Activated T-helper 1 cell treated with anti-CD3 and anti-CD28 coated beads, Interleukin-12 subunit alpha, Interleukin-12 subunit beta, Interleukin-2, Interleukin-4 antibody, amounts not matched to agents 30 ng/mL and 10 ng/mL and 1 ng/mL, durations not matched to agents 14 hours and 24 hours and 36 hours (primary cell): Measurements from ENCODE around the gene HTR2B. TPM values are rescaled to one million over a fixed set of nuclear protein-coding genes. Genes with fewer than 3 reads are reported as not detected.

ENCODE experiments used
- DNase-seq: peaks from one replicate; pipeline ENCODE4 v3.0.0; 2021; ENCODE audit warnings: low spot score
- H3K27ac Mint-ChIP-seq: one replicate; pipeline ENCODE4 v1.8.0; 2021; ENCODE audit warnings: mild to moderate bottlenecking, mixed read lengths
- H3K27me3 Mint-ChIP-seq: one replicate; pipeline ENCODE4 v1.8.0; 2022; ENCODE audit warnings: mild to moderate bottlenecking, moderate library complexity, mixed read lengths; ENCODE audit not compliant: insufficient read depth
- H3K36me3 Mint-ChIP-seq: one replicate; pipeline ENCODE4 v1.8.0; 2021; ENCODE audit warnings: low read depth, mixed read lengths
- H3K4me1 Mint-ChIP-seq: one replicate; pipeline ENCODE4 v1.8.0; 2021; ENCODE audit warnings: low read depth, mixed read lengths
- H3K4me3 Mint-ChIP-seq: one replicate; pipeline ENCODE4 v1.8.0; 2021; ENCODE audit warnings: mild to moderate bottlenecking, moderate library complexity, mixed read lengths
- H3K9me3 Mint-ChIP-seq: one replicate; pipeline ENCODE4 v1.8.0; 2021; ENCODE audit warnings: mixed read lengths
- intact Hi-C: fragments of 100-400 bp; cut with micrococcal nuclease; formaldehyde crosslinking; loops from one replicate; pipeline ENCODE4 v1.15.1; 2024
- total RNA-seq: library from RNA; stranded (reverse); gene quantifications from 2 replicates; pipeline ENCODE4 v1.2.3, GENCODE V29; 2022

The HTR2B gene
- total RNA-seq, 1 donor from 2014 or later: not detected

GRCh38 chr2:231062776-231063175 lies 62.1 kb downstream of the HTR2B start:
- no peaks in the 10 kb centered on the region for H3K27me3 Mint-ChIP-seq
- no peaks in the 10 kb centered on the region for H3K9me3 Mint-ChIP-seq
- intact Hi-C loops: no loop called here
- no peak overlapping the region for H3K27ac Mint-ChIP-seq
- peaks cover 27% of the 10 kb centered on the region for H3K4me1 Mint-ChIP-seq
- peaks cover 25% of the 10 kb centered on the region for H3K36me3 Mint-ChIP-seq
- no peak overlapping the region for H3K4me3 Mint-ChIP-seq
- no peak for DNase-seq

- Mint-ChIP-seq H3K4me1 (peaks cover 29% of the 10 kb centered on the region), H3K36me3 (peaks cover 21% of the 10 kb centered on the region), H3K9me3 (no peaks in the 10 kb centered on the region), H3K27ac (no peak overlapping the region), H3K27me3 (no peaks in the 10 kb centered on the region), H3K4me3 (peak overlapping the region; percentile 6)
- DNase-seq: no peak
- intact Hi-C loops: no loop called here
Observed at GRCh38 chr2:231059756-231060155, 65.1 kb downstream of the HTR2B start.

GRCh38 chr2:231058761-231059550 lies 65.9 kb downstream of the HTR2B start:
- peaks cover 21% of the 10 kb centered on the region for H3K36me3 Mint-ChIP-seq
- no peaks in the 10 kb centered on the region for H3K9me3 Mint-ChIP-seq
- no peaks in the 10 kb centered on the region for H3K27me3 Mint-ChIP-seq
- H3K27ac Mint-ChIP-seq: no peak overlapping the region
- peaks cover 32% of the 10 kb centered on the region for H3K4me1 Mint-ChIP-seq
- intact Hi-C loops: no loop called here
- no peak for DNase-seq
- H3K4me3 Mint-ChIP-seq: peak overlapping the region; percentile 98

Other genes with a start within 250 kb of the HTR2B start
- 0.13 and 0.29 TPM in 2 replicates for gene GPR55, start 199.8 kb downstream of the HTR2B start, total RNA-seq
- not detected in 2 replicates for gene SPATA3, start 128.9 kb downstream of the HTR2B start, total RNA-seq
- gene C2orf72, start 87.5 kb downstream of the HTR2B start, total RNA-seq: 0.15 TPM in 1 of 2 replicates, not detected in the other
- 172 and 181 TPM in 2 replicates for gene PSMD1, start 68.2 kb downstream of the HTR2B start, total RNA-seq
- gene ARMC9, start 73.6 kb upstream of the HTR2B start, total RNA-seq: 2.2 and 3.8 TPM in 2 replicates